ENCODE results near the gene BACH2.

Gene BACH2

DNA sequence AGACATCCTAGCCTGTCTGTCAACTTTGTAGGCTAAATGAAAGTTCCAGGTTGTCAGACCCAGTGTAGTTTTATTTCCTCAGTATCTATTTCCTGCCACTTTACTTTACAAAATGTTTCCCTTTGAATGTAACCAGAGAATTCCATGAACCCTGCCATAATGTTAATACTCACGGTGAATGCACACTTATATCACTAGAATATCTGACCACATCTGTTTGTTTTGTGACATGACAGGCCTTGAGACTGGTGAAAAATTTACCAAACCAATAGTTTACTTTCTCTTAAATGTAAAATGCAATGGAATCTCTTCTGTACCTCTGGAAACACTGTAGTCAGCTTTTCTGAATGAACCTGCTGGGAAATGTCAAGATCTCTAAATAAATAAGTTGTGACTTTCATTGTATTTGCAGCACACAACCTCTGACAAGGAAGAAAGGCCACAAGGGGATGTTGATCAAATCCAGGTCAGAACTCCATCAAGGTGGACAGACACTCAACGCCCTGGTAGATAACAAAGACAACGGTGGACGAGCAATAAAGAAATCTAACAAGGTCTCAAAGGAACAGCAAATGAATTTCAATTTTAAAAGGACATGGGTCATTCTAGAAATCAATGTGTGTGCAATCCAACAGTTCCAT lies 59.2 kb downstream of the BACH2 start:
- no peak for DNase-seq (ENCODE audit: low spot score)

GRCh38 chr6:90233994-90234393 lies 62.6 kb downstream of the BACH2 start:
- no peak for DNase-seq (ENCODE audit: low spot score)

GRCh38 chr6:90233213-90233612 lies 63.4 kb downstream of the BACH2 start:
- DNase-seq (ENCODE audit: low spot score) = no peak

GRCh38 chr6:90231798-90232197 lies 64.8 kb downstream of the BACH2 start:
- DNase-seq (ENCODE audit: low spot score) = no peak

GRCh38 chr6:90231308-90231707 lies 65.3 kb downstream of the BACH2 start:
- no peak for DNase-seq (ENCODE audit: low spot score)

GRCh38 chr6:90230548-90231215 lies 66.0 kb downstream of the BACH2 start:
- DNase-seq (ENCODE audit: low spot score) = no peak

DNA sequence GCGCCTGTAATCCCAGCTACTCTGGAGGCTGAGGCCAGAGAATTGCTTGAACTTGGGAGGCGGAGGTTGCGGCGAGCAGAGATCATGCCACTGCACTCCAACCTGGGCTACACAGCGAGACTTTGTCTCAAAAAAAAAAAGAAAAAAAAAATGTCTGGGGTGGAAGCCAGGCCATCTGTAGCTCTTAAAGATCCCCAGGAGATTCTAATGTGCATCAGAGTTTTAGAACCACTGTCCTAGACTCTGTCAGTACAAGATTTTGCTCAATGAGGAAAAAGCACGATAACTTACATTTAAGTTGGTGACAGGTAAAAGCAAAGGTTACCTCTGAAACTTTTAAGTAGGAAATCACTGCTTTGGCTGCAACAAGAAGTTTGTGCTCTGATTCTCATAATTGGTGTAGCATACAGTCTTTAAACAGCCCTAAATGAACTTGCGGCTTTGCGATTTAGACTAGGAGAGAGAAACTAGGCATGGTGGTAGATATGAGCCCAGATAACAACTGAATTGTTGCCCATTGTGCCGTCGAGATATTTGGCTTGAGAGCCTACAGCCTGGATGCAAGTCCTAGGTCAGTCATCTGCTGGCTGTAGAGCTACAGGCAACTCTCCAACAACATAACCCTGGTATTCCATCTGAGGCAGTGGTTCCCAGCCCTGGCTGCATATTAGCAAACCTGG lies 67.2 kb downstream of the BACH2 start:
- no peak for DNase-seq (ENCODE audit: low spot score)

- DNase-seq (ENCODE audit: low spot score) = no peak
Observed at GRCh38 chr6:90227673-90228072, 69.0 kb downstream of the BACH2 start.

- no peak for DNase-seq (ENCODE audit: low spot score)
Observed at GRCh38 chr6:90227213-90227612, 69.4 kb downstream of the BACH2 start.

GRCh38 chr6:90226257-90226656 lies 70.4 kb downstream of the BACH2 start:
- peak; percentile 22 for DNase-seq (ENCODE audit: low spot score)

DNA sequence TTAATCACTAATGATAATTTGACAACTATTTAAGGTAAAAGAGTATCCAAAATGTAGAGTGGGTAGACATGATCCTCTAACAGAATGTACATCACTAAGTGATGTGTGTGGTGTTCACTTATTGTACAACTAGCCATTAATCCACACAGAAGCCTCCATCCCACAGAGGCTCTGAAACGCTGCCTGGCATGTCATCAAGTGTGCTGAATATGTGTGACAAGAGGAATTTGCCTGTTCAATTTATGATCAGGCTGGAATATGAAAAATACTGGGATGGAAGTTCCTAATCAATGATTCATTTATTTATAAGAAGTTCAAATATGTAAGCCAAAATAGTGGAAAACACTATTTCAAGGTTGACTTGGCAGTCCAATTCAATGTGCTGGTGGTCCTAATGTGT lies 72.4 kb downstream of the BACH2 start:
- DNase-seq (ENCODE audit: low spot score) = no peak

DNA sequence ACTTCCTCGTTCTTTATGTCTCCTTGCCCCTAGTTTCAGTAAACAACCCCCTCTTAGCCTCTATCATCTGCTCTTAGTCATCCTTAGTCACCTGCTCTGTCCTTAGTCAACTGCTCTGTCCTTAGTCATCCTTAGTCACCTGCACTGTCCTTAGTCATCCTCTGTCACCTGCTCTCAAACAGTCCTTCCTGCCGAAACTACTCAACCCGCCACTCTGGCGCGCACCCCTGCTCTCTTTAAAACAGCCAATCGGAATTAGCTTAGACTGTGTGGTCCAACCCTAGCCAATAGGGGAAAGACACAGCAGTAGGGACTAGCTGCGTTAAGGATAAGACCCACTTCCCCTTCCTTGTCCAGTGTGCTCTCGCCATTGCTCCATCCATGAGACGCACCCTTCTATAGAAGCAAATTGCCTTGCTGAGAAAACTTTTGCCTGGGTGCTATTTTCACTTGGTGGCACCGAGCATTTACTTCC lies 73.9 kb downstream of the BACH2 start:
- no peak for DNase-seq (ENCODE audit: low spot score)

DNA sequence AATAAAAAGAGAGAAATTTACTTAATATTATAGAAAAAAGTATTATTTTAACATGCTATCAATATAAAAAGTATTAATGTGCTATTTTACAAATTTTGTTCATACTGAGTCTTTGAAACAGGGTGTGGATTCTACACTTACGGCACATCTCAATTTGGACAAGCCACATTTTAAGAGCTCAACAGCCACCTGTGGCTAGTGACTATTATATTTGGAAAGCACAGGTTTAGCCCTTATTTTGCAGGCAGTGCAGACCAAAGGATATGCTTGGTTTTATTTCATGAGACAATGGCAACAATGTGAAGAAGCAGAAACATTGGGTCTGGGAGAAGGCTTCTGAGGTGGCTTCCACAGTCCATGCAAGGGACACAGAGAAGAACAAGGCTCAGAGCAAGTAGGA lies 74.6 kb downstream of the BACH2 start:
- DNase-seq (ENCODE audit: low spot score) = no peak

GRCh38 chr6:90221403-90221802 lies 75.2 kb downstream of the BACH2 start:
- DNase-seq (ENCODE audit: low spot score) = no peak

GRCh38 chr6:90220273-90220672 lies 76.4 kb downstream of the BACH2 start:
- DNase-seq (ENCODE audit: low spot score) = no peak

DNA sequence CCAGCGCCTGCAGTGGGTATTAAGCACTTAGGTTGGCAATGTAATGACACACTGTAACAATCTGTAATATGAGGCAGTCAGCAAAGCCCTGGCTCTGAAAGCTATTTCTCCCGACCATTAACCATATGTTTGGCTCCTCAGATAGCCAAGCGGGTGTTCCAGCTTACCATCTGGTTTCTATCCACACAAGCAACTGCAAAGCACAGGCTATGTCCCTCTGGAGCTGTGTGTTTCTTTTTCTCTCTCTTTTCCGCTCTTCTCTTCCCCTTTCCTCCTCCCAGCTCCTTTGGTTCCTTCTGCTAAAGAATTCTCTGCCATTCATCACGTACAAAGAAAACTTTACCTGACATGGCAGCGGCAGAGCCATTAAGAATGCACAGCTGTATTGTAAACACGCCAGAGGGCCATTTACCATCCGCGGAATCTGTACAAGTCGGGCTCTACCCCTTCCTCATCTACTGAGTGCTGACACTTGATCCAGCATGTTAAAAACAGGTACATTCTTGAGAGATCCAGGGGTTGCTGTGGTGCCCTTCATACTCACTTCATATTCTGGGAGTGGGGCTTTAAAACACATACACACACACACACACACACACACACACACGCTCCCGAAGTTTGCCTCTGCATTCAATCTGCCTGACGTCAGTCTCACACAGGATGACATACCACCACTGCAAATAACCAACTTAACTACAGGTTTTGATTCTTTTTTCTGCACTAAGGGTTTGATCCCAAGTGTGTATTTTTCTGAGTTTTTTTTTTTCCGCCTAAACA lies 77.2 kb downstream of the BACH2 start:
- DNase-seq (ENCODE audit: low spot score) = peak; percentile 49

- no peak for DNase-seq (ENCODE audit: low spot score)
Observed at GRCh38 chr6:90218959-90219208, 77.8 kb downstream of the BACH2 start.

DNA sequence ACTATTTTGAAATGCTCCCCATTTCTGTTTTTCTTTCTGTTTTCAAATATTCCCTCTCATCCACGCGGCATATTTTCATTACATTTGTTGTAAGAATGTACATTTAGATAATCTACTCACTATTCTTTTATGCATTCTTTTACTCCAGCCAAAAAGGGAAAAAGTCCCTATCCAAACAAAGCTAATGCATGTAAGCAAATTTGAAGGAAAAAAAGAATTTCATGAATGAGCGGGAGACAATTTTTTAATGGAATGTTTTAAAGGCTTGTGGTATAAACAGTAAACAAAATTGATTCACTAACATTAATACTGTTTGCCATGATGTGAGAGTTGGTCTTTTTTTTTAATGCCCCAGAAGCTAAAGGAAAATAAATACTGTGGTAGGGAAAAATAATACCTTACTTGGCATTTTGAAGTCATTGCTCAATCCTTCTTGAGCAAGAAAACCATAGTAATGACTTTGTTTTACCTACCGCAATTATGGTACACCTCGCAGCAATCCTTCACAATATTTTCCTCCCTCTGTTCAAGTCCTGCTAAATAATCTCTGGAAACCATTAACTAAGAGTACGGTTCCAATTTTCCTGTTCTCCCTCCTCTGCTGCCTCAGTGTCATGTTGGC lies 79.0 kb downstream of the BACH2 start:
- DNase-seq (ENCODE audit: low spot score) = no peak

GRCh38 chr6:90216072-90216977 lies 80.3 kb downstream of the BACH2 start:
- DNase-seq (ENCODE audit: low spot score) = peak; percentile 39

DNA sequence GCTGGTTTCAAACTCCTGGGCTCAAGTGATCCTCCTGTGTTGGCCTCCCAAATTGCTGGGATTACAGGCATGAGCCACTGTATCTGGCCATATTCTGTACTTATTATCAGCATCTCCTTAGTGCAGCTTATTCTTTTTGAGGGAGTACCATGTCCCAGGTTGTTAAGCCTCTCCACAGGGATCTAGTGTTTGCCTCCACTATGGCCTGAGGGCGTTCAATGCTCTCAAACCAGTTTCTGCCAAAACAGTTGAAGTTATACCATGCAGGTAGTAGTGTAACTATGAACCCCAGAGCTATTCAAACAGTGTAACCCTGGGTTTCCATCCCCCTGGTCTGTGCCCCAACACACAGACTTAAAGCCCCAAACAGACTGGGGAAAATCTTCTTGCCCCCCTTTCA lies 81.7 kb downstream of the BACH2 start:
- no peak for DNase-seq (ENCODE audit: low spot score)

GRCh38 chr6:90214461-90214860 lies 82.2 kb downstream of the BACH2 start:
- no peak for DNase-seq (ENCODE audit: low spot score)
